Posterior vena cava (tissue), 2 donors: ENCODE measurements around the gene BICC1. TPM values are rescaled to one million over a fixed set of nuclear protein-coding genes. Genes with fewer than 3 reads are reported as not detected.

Experiments
- DNase-seq: peaks from one replicate; pipeline ENCODE4 v3.0.0-alpha.2; 2020; ENCODE audit warnings: low spot score
- intact Hi-C, 2 donors: fragments of 100-400 bp; cut with DNase I; formaldehyde crosslinking; loops; one replicate each; pipeline versions ENCODE4 v1.14.1 to v1.14.2; 2022 to 2023
- total RNA-seq, 2 donors: library from RNA; stranded (reverse); fragmentation: NEBNext Ultra II Directional; extraction: Animal tissue kit (Norgen Biotek cat#: 25700); gene quantifications; one replicate each; pipeline ENCODE4 v1.2.1, GENCODE V29; 2021
- donor health status: DM: yes; HTN: yes; CAD: no.
- donor health status: DM: yes; HTN: yes; CAD: no.

BICC1 gene
- total RNA-seq, 2 donors from 2014 or later = 28.5 to 46.5 TPM

GRCh38 chr10:58785354-58785753, 272.7 kb downstream of the BICC1 start:
- DNase-seq = no peak
- intact Hi-C loops = no loop called here

- no peak for DNase-seq
- intact Hi-C loops = no loop called here
Observed at GRCh38 chr10:58791137-58791536, 278.5 kb downstream of the BICC1 start.

- intact Hi-C loops = no loop called here
Observed at GRCh38 chr10:58795560-58795959, 282.9 kb downstream of the BICC1 start.

GRCh38 chr10:58796242-58796641, 283.6 kb downstream of the BICC1 start:
- intact Hi-C loops = no loop called here

More at GRCh38 chr10:58795560-58795959, 282.9 kb downstream of the BICC1 start:
- no peak for DNase-seq

GRCh38 chr10:58796824-58797223, 284.2 kb downstream of the BICC1 start:
- intact Hi-C loops = no loop called here
- DNase-seq = no peak

More at GRCh38 chr10:58796242-58796641, 283.6 kb downstream of the BICC1 start:
- DNase-seq = no peak

- intact Hi-C loops = no loop called here
Observed at GRCh38 chr10:58797356-58797755, 284.7 kb downstream of the BICC1 start.

GRCh38 chr10:58802047-58802446, 289.4 kb downstream of the BICC1 start:
- DNase-seq = no peak

More at GRCh38 chr10:58797356-58797755, 284.7 kb downstream of the BICC1 start:
- no peak for DNase-seq

GRCh38 chr10:58806323-58806722, 293.7 kb downstream of the BICC1 start:
- no peak for DNase-seq

More at GRCh38 chr10:58802047-58802446, 289.4 kb downstream of the BICC1 start:
- intact Hi-C loops = no loop called here

GRCh38 chr10:58806970-58807628, 294.4 kb downstream of the BICC1 start:
- intact Hi-C loops = no loop called here
- no peak for DNase-seq

More at GRCh38 chr10:58806323-58806722, 293.7 kb downstream of the BICC1 start:
- intact Hi-C loops = no loop called here

GRCh38 chr10:58807629-58808022, 295.0 kb downstream of the BICC1 start:
- intact Hi-C loops = no loop called here
- no peak for DNase-seq

GRCh38 chr10:58810751-58811150, 298.1 kb downstream of the BICC1 start:
- intact Hi-C loops = no loop called here

GRCh38 chr10:58813573-58813972, 300.9 kb downstream of the BICC1 start:
- no peak for DNase-seq

More at GRCh38 chr10:58810751-58811150, 298.1 kb downstream of the BICC1 start:
- no peak for DNase-seq

GRCh38 chr10:58817201-58817846, 304.7 kb downstream of the BICC1 start:
- intact Hi-C loops = no loop called here
- no peak for DNase-seq

More at GRCh38 chr10:58813573-58813972, 300.9 kb downstream of the BICC1 start:
- intact Hi-C loops = no loop called here

- intact Hi-C loops = no loop called here
- no peak for DNase-seq
Observed at GRCh38 chr10:58818900-58819299, 306.2 kb downstream of the BICC1 start.

- intact Hi-C loops = no loop called here
- no peak for DNase-seq
Observed at GRCh38 chr10:58820386-58820785, 307.7 kb downstream of the BICC1 start.

- intact Hi-C loops = no loop called here
- no peak for DNase-seq
Observed at GRCh38 chr10:58820861-58821751, 308.4 kb downstream of the BICC1 start.

- DNase-seq = no peak
- intact Hi-C loops = no loop called here
Observed at GRCh38 chr10:58821752-58822056, 309.0 kb downstream of the BICC1 start.

GRCh38 chr10:58823983-58824382, 311.3 kb downstream of the BICC1 start:
- intact Hi-C loops = no loop called here
- DNase-seq = no peak

GRCh38 chr10:58824396-58824795, 311.7 kb downstream of the BICC1 start:
- no peak for DNase-seq
- intact Hi-C loops = no loop called here

GRCh38 chr10:58826694-58827093, 314.0 kb downstream of the BICC1 start:
- no peak for DNase-seq
- intact Hi-C loops = no loop called here
